Ishikawa (cell line): ENCODE data around the gene SMPD3.

Experiments used
- CEBPB ChIP-seq: IDR thresholded peaks from 2 replicates; pipeline ENCODE4 v1.6.1; 2012
- CREB1 ChIP-seq: IDR thresholded peaks from 2 replicates; pipeline ENCODE4 v1.6.1; 2012; ENCODE audit warnings: low read depth
- EGR1 ChIP-seq: IDR thresholded peaks from 2 replicates; pipeline ENCODE4 v1.6.1; 2012
- EP300 ChIP-seq: IDR thresholded peaks from 2 replicates; pipeline ENCODE4 v1.6.1; 2012; ENCODE audit warnings: borderline replicate concordance
- FOXM1 ChIP-seq: IDR thresholded peaks from 2 replicates; pipeline ENCODE4 v1.6.1; 2012; ENCODE audit warnings: low read depth, borderline replicate concordance
- NFIC ChIP-seq: IDR thresholded peaks from 2 replicates; pipeline ENCODE4 v1.6.1; 2012
- RAD21 ChIP-seq: IDR thresholded peaks from 2 replicates; pipeline ENCODE4 v1.6.1; 2012; ENCODE audit warnings: low read depth
- REST ChIP-seq: IDR thresholded peaks from 2 replicates; pipeline ENCODE4 v1.6.1; 2012; ENCODE audit warnings: low read depth, mild to moderate bottlenecking
- TAF1 ChIP-seq: IDR thresholded peaks from 2 replicates; pipeline ENCODE4 v1.6.1; 2012; ENCODE audit warnings: low read depth, mild to moderate bottlenecking
- TF ChIP-seq, protein P1 (sequence below): IDR thresholded peaks from 2 replicates; pipeline ENCODE4 v1.6.1; 2012

DNA sequence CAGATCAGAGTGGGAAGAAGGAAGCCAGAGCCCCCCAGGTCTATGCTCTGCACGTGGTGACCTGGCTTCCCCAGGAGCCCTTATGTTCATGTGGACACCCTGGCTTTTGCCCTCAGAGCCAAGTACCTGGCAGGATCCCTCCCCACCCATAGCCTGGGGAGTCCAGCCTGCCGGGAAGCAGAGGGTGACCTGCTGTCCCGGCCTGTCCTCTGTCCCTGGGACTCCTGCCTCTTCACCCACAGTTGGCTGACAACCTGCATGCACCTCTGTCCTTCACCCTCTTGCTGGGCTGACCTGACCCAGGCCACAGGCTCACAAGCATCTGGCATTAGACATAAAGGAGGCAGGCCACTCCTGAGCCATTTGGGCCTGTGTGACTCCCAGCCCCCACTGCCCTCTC is 60.2 kb downstream of the SMPD3 start:
- TF ChIP-seq EP300 = no peak
- TF ChIP-seq, protein P1, sequence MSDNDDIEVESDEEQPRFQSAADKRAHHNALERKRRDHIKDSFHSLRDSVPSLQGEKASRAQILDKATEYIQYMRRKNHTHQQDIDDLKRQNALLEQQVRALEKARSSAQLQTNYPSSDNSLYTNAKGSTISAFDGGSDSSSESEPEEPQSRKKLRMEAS = no peak
- no peak for TF ChIP-seq CREB1
- TF ChIP-seq RAD21 = no peak
- TF ChIP-seq FOXM1 = no peak
- TF ChIP-seq NFIC = no peak
- no peak for TF ChIP-seq EGR1
- no peak for TF ChIP-seq TAF1
- TF ChIP-seq REST = no peak
- TF ChIP-seq CEBPB = no peak
